22Rv1 (cell line): Measurements from ENCODE around the gene HDGFL3.

Experiments
- ZFX ChIP-seq: fragments of 450-650 bp; IDR thresholded peaks from 2 replicates; pipeline ENCODE4 v1.6.1; 2017; ENCODE audit warnings: antibody characterized with exemption, borderline replicate concordance
- TF ChIP-seq, protein P1 (sequence below): fragments of 450-650 bp; IDR thresholded peaks from 2 replicates; pipeline ENCODE4 v1.5.1; 2017; ENCODE audit warnings: mild to moderate bottlenecking

DNA sequence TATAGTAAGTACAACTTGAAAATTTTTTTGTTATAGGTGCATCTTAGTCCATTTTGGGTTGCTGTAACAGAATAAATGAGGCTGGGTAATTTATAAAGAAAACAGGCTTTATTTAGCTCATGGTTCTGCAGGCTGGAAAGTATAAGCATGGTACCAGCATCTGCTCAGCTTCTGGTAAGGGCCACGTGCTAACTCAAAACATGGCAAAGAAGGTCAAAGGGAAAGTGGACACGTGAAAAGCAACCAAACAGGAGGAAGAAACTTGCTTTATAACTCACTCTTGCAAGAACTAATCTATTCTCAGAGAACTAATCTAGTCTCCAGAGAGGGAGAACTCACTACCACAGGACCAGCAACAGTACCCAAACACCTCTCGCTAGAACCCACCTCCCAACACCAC lies 9.1 kb downstream of the HDGFL3 start:
- TF ChIP-seq, protein P1, sequence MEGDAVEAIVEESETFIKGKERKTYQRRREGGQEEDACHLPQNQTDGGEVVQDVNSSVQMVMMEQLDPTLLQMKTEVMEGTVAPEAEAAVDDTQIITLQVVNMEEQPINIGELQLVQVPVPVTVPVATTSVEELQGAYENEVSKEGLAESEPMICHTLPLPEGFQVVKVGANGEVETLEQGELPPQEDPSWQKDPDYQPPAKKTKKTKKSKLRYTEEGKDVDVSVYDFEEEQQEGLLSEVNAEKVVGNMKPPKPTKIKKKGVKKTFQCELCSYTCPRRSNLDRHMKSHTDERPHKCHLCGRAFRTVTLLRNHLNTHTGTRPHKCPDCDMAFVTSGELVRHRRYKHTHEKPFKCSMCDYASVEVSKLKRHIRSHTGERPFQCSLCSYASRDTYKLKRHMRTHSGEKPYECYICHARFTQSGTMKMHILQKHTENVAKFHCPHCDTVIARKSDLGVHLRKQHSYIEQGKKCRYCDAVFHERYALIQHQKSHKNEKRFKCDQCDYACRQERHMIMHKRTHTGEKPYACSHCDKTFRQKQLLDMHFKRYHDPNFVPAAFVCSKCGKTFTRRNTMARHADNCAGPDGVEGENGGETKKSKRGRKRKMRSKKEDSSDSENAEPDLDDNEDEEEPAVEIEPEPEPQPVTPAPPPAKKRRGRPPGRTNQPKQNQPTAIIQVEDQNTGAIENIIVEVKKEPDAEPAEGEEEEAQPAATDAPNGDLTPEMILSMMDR, result no peak
- TF ChIP-seq ZFX, result no peak
